Activated effector memory CD4-positive, alpha-beta T cell treated with Interleukin-2 at 50 U/mL for 16 hours (primary cell): ENCODE measurements around the gene RSPRY1.
"Not testable (repeated sequence)": the region's sequence is repeated elsewhere in the genome, so short reads cannot be mapped to it uniquely, and the experiment has no call there.

Source experiments
- DNase-seq: peaks from one replicate; pipeline ENCODE4 v3.0.0-alpha.2; 2020

Gene RSPRY1

GRCh38 chr16:57273826-57274225 is 87.7 kb downstream of the RSPRY1 start:
- DNase-seq, result no peak

DNA sequence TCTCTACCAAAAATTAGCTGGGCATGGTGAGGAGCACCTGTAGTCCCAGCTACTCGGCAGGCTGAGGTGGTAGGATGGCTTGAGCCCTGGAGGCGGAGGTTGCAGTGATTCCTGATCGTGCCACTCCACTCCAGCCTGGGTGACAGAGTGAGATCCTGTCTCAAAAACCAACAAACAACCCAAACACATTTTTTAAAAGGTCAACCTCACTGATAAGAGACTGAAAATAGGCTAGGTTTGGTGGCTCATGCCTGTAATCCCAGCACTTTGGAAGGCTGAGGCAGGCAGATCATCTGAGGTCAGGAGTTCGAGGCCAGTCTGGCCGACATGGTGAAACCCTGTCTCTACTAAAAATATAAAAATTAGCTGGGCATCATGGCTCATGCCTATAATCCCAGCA is 89.8 kb downstream of the RSPRY1 start:
- DNase-seq, result not testable (repeated sequence)

- DNase-seq, result no peak
These were observed 90.5 kb downstream of the RSPRY1 start for GRCh38 chr16:57276596-57276995.

DNA sequence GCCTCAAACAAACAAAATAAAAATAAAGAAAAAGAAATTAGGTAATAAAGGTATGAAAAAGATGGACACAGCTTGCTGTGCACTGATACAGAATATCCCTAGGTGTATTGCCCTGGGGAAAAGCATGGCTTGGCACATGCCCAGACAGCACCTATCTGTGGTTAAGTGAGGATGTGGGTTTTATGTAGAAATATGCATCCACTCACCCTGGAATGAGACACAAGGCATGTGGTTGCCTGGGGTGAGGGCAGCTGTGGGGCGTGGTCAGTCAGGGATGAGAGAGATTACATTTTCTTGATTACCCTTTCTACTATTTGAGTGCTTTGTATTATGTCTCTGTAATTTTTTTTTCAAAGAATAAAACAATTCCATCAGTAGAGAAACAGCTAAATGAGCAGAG is 91.5 kb downstream of the RSPRY1 start:
- DNase-seq, result peak; percentile 65

- no peak for DNase-seq
These were observed 92.4 kb downstream of the RSPRY1 start for GRCh38 chr16:57278494-57278893.

- DNase-seq, result no peak
These were observed 93.9 kb downstream of the RSPRY1 start for GRCh38 chr16:57279780-57280638.

- DNase-seq, result no peak
These were observed 95.7 kb downstream of the RSPRY1 start for GRCh38 chr16:57281791-57282190.

GRCh38 chr16:57282510-57283213 is 96.5 kb downstream of the RSPRY1 start:
- no peak for DNase-seq

- DNase-seq, result no peak
These were observed 97.3 kb downstream of the RSPRY1 start for GRCh38 chr16:57283214-57283958.

DNA sequence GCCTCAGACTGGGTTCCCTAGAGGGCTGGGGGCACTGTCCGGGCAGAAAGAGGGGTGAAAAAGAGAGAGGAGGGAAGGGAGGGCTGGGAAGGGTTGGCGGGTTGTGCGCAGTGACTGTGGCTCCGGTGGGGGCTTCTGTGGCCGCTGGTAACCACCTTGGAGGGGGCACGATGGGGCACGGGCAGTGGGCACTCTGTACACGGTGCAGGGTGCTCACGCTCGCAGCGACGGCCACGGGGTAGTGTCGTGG is 97.8 kb downstream of the RSPRY1 start:
- DNase-seq, result no peak

- peak; percentile 29 for DNase-seq
These were observed 98.3 kb downstream of the RSPRY1 start, which contains the start of gene PLLP for GRCh38 chr16:57284209-57284951. TSS of gene PLLP (minus strand) at chr16:57284672. CDS start at chr16:57284540, 132 bp downstream.

GRCh38 chr16:57284952-57285363 is 98.8 kb downstream of the RSPRY1 start:
- no peak for DNase-seq

DNA sequence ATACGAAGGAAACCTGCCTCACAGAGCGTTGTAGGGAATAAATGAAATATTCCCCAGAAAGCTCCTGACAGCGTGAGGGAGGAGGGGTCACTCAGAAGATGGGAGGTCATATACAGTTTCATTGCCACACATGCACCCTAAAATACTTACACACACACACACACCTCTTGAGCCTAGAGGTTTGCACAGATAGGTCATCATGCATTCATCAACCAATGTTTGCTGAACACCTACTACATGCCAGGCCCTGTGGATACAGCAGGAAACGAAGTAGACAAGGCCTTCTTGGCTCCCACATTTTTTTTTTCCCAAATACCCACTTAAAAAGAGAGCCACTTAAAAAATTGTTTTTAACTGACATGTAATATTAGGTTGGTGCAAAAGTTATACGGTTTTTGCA is 99.2 kb downstream of the RSPRY1 start:
- DNase-seq, result no peak

DNA sequence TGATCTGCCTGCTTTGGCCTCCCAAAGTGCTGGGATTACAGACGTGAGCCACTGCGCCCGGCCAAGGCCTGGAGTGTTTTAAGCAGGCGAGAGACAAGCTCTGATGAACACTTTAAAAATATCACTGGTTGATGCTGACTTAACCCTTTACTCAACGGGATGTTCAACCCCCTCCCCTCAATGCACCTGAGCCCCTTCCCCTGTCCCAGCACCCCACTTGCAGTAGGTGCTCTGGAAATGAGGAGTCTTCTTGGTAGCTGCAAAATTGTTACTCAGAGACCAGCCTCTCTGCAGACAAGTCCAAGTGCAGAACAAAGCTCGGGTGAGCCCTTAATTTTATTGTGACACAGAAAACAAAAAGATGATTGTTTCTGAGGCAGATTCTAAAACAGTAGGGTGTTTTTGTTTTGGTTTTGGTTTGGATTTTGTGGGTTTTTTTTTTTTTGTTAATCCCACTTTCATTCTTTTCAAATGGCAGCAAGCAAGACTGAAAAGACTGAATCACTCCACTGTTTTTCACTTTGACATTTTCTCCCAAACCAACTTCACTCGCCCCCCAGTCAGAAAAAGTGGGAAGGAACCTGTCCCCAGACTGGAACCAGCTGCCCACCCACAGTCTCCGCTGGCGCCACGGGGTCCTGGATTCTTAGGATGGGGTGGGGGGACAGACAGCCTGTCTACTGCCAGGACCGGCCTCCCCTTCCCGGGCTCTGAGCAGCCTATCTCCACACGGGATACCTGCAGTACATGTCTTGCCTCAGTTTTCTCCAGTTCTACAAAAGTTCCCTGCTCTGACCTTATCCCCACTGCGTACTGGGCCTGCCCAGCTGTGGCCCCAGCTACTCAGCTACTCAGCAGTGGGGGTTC is 103.5 kb downstream of the RSPRY1 start:
- no peak for DNase-seq
